Erythroblast (primary cell): ENCODE data around the gene BCL2L1.
"Not testable (repeated sequence)": the region's sequence is repeated elsewhere in the genome, so short reads cannot be mapped to it uniquely, and the experiment has no call there.

Source experiments
- DNase-seq, 2 experiments: peaks; one replicate each; lab custom pipeline; 2025; lab: John Stamatoyannopoulos, UW
- GATA1 ChIP-seq: IDR thresholded peaks from 2 replicates; pipeline ENCODE4 v1.6.1; 2011; ENCODE audit warnings: low read depth, mild to moderate bottlenecking, control low read depth, low read length, moderate library complexity
- POLR2A ChIP-seq: IDR thresholded peaks from 2 replicates; pipeline ENCODE4 v1.6.1; 2011; ENCODE audit warnings: mild to moderate bottlenecking, low read length

The BCL2L1 gene

DNA sequence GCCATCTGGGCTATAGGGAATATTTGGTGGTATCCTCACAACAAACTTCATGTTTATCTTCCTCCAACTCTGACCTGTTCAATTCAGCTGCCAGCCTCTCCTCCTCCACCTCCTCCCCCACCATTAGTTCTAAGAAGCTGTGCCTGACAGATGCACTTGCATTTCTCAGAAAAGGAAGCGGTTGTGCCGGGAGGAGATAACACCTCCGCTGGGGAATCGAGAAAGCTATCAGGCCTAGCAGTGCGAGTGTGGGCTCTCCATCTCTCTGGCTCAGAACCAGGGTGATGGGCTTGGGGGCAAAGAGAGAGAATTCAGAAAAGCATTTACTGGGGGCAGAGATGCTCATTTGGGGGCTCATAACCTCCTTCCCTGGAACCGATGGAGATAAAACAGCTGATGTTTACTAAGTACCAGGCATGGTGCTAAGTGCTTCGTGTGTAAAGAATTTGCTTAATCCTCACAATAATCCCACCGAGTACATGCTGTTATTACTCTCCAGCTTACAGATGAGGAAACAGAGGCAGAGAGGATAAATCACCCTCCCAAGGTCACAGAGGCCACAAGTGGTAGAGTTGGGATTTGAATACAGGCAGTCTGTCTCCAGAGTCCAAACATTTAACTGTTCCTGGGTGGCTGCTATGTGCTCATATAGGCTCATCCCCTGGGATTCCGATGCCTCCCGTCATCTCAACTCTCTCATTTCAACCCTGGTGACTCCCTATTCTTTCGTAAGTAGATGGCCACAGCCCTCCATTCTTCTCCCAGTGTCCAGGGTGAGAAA is 46.6 kb downstream of the BCL2L1 start:
- peak; percentile 96 to 99 for DNase-seq
- TF ChIP-seq POLR2A, result peak; percentile 65
- TF ChIP-seq GATA1, result peak; percentile 90

DNA sequence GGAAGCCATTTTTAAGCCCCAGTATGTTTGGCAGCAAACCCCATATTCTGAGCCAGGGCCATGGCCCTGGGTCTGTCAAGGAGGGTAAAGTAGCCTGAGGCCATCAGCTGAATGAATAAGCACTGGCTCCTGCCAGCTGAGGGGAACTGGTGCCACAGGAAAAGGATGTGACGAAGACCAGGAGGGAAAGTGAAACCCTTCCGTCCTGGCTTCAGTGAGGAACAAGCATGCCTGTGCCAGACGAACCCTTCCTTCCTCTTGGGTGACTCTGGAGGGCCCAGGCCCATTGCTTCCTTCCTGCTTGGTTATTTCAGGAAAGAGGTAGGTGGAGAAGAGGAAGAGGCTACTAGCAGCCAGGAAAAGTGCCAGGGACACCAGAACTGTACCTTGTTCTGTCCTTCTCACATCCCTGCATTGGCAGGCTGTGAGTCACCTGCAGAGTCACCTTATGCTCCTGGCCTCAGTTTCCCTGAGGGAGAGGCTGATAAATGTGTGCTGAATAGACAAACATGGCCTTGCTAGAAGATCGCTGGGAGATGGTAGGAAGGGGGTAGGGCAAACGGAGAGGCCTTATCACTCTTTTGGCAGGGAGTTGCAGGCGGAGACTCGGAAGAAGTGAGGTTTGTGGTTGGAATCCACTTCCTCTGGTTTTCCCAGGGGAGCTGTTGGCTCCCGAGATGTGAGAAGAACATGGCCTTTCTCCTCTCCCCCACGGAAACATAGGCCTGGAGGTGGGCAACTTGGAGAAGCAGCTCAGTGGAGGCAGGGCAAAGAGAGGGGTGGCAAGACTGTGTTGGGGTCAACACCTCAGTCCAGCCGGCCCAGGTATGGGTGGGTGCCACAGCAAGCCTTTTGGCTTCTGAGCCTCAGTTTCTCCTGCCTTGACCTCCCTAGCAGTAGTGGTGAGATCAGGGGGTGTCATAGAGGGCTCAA is 47.5 kb downstream of the BCL2L1 start:
- peak; percentile 89 to 90 for DNase-seq
- TF ChIP-seq GATA1, result no peak
- TF ChIP-seq POLR2A, result peak; percentile 74

DNA sequence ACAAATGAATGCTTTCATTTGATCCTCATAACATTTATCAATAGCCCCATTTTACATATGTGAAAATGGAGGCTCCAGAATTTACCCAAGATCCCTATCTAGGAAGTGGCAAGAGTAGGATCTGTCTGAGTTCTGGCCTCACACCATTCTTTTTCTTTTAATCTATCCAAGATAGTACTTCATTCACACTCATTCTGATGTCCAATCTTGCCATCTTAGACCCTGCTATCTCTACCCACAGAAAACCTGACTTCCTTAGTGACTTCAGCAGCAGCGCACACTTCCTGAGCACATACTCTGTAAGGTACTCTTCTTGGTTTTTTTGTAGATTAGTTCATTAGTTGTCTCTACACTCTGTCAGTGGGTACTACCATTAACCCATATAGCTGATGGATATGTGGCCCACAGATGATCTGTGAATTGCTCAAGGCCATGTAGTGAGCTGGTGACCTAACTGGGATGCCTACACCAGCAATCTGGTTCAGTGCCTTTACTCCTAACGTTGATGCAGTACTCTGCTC is 48.7 kb downstream of the BCL2L1 start:
- TF ChIP-seq POLR2A (no peak), GATA1 (no peak)
- peak; percentile 65 to 68 for DNase-seq

- TF ChIP-seq GATA1 (no peak), POLR2A (no peak)
- DNase-seq, result no peak
Observed at GRCh38 chr20:31673435-31673834, 49.2 kb downstream of the BCL2L1 start.

DNA sequence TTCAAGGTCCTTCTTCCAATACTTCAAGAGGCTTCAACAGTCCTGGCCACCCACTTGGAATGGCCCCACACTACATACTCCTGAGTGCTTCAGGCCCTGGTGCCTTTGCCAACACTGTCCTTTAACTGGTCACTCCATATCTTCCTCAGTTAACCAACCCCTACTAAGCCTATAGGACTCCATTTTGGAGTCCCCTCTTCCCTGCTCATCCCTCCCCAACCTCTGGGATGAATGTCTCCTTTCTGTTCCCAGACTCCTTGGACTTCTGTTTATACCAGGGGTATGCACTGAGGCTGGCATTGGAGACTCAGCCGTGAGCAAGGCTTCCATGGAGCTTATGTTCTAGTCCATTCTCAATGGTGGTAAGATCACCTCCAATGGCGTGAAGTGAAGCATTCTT is 51.3 kb downstream of the BCL2L1 start:
- DNase-seq, result no peak

GRCh38 chr20:31670371-31671228 is 52.1 kb downstream of the BCL2L1 start:
- peak; percentile 89 to 92 for DNase-seq
- TF ChIP-seq POLR2A (peak; percentile 62), GATA1 (no peak)

More for the DNA sequence above, 51.3 kb downstream of the BCL2L1 start:
- TF ChIP-seq POLR2A, result no peak

- DNase-seq, result no peak
- TF ChIP-seq POLR2A (no peak), GATA1 (no peak)
Observed at GRCh38 chr20:31669876-31670275, 52.8 kb downstream of the BCL2L1 start.

DNA sequence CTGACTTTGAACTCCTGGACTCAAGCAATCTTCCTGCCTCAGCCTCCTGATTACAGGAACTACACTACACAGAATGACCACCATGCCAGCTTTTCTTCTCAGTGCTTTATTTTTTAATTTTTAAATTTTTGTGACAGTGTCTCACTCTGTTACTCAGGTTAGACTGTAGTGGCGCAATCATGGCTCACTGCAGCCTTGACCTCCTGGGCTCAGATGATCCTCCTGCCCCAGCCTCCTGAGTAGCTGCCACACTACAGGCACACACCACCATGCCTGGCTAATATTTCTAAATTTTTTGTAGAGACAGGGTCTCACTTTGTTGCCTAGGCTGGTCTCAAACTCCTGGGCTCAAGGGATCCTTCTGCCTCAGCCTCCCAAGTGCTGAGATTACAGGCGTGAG is 53.7 kb downstream of the BCL2L1 start:
- DNase-seq, result not testable (repeated sequence)

DNA sequence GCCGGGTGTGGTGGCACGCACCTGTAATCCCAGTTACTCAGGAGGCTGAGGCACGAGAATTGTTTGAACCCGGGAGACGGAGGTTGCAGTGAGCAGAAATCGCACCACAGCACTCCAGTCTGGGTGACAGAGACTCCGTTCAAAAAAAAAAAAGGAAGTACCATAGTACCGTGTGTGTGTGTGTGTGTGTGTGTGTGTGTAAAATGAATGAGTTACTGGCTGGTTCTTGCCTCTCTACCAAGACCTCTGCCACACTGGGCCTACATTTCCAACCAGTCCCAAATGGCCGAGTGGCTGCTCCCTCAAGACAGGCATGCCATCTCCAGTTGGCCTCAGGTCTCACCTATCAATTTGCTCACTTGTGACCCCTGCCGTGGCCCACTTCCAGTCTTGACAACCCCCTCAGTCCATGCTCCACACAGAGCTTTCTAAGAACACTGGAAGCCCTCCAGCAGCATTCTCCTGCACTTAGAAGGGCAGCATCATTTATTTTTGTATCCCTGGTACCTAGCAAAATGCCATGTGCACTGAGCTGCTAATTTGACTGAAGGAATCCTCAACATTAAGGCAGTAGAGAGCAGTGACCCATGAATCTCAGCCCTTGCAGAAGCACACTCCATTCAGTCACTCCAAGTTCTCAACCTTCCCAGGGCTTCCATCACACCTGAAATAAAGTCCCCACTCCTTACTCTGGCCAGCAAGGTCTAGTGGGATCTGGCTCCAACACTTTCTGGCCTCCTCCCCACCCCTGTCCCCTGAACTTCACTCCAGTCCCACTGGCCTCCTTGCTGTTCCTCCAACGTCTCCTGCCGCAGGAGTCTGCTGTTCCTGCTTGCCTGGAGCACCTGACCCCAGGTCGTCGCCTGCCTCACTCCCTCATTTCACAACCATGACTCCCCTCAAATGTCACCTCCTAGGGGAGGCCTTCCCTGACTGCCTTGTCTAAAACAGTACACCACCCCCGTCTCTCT is 55.1 kb downstream of the BCL2L1 start:
- TF ChIP-seq POLR2A, result peak; percentile 1
- TF ChIP-seq GATA1, result no peak
- peak in 1 of 2 experiments; percentile 25 for DNase-seq

- DNase-seq, result peak; percentile 74 to 82
Observed at GRCh38 chr20:31666258-31667042, 56.2 kb downstream of the BCL2L1 start.

DNA sequence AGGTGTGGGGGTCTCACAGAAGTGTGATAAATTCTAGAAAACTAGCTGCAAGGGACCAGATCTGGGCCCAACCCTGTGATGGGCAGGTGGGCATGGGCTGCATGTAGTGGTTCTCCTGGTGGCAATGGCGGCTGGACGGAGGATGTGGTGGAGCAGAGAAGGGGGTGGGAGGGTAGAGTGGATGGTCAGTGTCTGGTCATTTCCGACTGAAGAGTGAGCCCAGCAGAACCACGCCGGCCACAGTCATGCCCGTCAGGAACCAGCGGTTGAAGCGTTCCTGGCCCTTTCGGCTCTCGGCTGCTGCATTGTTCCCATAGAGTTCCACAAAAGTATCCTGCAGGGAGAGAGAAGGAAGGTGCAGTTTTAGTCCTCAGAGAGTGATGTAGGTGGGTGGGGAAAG is 56.9 kb downstream of the BCL2L1 start:
- DNase-seq, result no peak
- no peak for TF ChIP-seq POLR2A
- TF ChIP-seq GATA1, result no peak

More at GRCh38 chr20:31666258-31667042, 56.2 kb downstream of the BCL2L1 start:
- TF ChIP-seq POLR2A, result peak; percentile 56
- TF ChIP-seq GATA1, result no peak
